Stimulated activated CD4-positive, alpha-beta T cell treated with anti-CD3 and anti-CD28 coated beads, TNF-alpha, amount 100 ng/mL, for 4 hours (primary cell): ENCODE data around the gene UHRF2.
"Not testable (repeated sequence)": the region's sequence is repeated elsewhere in the genome, so short reads cannot be mapped to it uniquely, and the experiment has no call there.

Experiments used
- DNase-seq, 3 experiments: peaks; one replicate each; pipeline ENCODE4 v3.0.0-alpha.2; 2020; ENCODE audit warnings: low read depth in 3 of 3

The UHRF2 gene

GRCh38 chr9:6428940-6429889, 16.2 kb downstream of the UHRF2 start:
- DNase-seq = no peak

GRCh38 chr9:6431038-6431437, 18.0 kb downstream of the UHRF2 start:
- no peak for DNase-seq

- DNase-seq = no peak
These were observed 20.4 kb downstream of the UHRF2 start for GRCh38 chr9:6433410-6433809.

GRCh38 chr9:6439051-6439703, 26.2 kb downstream of the UHRF2 start:
- DNase-seq = no peak

- no peak for DNase-seq
These were observed 27.4 kb downstream of the UHRF2 start for GRCh38 chr9:6440405-6440804.

GRCh38 chr9:6441269-6441668, 28.3 kb downstream of the UHRF2 start:
- no peak for DNase-seq

- no peak for DNase-seq
These were observed 30.7 kb downstream of the UHRF2 start for GRCh38 chr9:6443661-6444060.

- DNase-seq = no peak
These were observed 31.1 kb downstream of the UHRF2 start for GRCh38 chr9:6444128-6444527.

GRCh38 chr9:6449086-6449485, 36.1 kb downstream of the UHRF2 start:
- no peak for DNase-seq

GRCh38 chr9:6449645-6450044, 36.6 kb downstream of the UHRF2 start:
- no peak for DNase-seq

- DNase-seq = no peak
These were observed 37.8 kb downstream of the UHRF2 start for GRCh38 chr9:6450641-6451375.

GRCh38 chr9:6455292-6455691, 42.3 kb downstream of the UHRF2 start:
- DNase-seq = not testable (repeated sequence)

- not testable (repeated sequence) for DNase-seq
These were observed 45.7 kb downstream of the UHRF2 start for GRCh38 chr9:6458704-6459103.

- no peak for DNase-seq
These were observed 46.7 kb downstream of the UHRF2 start for GRCh38 chr9:6459718-6460117.

GRCh38 chr9:6460189-6460768, 47.3 kb downstream of the UHRF2 start:
- no peak for DNase-seq

- DNase-seq = no peak
These were observed 48.6 kb downstream of the UHRF2 start for GRCh38 chr9:6461619-6462018.

GRCh38 chr9:6467006-6467625, 54.1 kb downstream of the UHRF2 start:
- no peak for DNase-seq

GRCh38 chr9:6471231-6471850, 58.3 kb downstream of the UHRF2 start:
- DNase-seq = no peak

GRCh38 chr9:6473151-6473550, 60.2 kb downstream of the UHRF2 start:
- no peak for DNase-seq

- DNase-seq = no peak
These were observed 67.0 kb downstream of the UHRF2 start for GRCh38 chr9:6479959-6480358.

- DNase-seq = no peak
These were observed 71.2 kb downstream of the UHRF2 start for GRCh38 chr9:6484210-6484609.
